SK-N-MC (cell line): ENCODE measurements around the gene ADAMTS1.

Experiments used
- EZH2 ChIP-seq: fragments of 200-600 bp; sonication (generic); IDR thresholded peaks from one replicate; pipeline ENCODE4 v1.6.1; 2017; ENCODE audit warnings: antibody characterized with exemption
- POLR2AphosphoS5 ChIP-seq: IDR thresholded peaks from 2 replicates; pipeline ENCODE4 v1.6.1; 2012; ENCODE audit warnings: mild to moderate bottlenecking, low read depth, low read length, borderline replicate concordance

- no peak for TF ChIP-seq EZH2
- TF ChIP-seq POLR2AphosphoS5 = no peak
Observed at GRCh38 chr21:26892151-26892550, 46.9 kb upstream of the ADAMTS1 start.
